Body of pancreas (tissue), 4 donors: Measurements from ENCODE around the gene PPP1R13B. TPM values are rescaled to one million over a fixed set of nuclear protein-coding genes. Genes with fewer than 3 reads are reported as not detected.

ENCODE experiments used
- ATAC-seq: fragments of 150-250 bp; one replicate; pipeline ENCODE4 v1.9.1; 2016
- DNase-seq, 4 donors: peaks; one replicate each; pipeline ENCODE4 v3.0.0-alpha.2; 2019
- H3K27ac ChIP-seq, 4 donors: fragments of 200-600 bp; sonication (generic); 1 replicate in 3 of 4; 2 replicates in 1 of 4; pipeline versions ENCODE4 v1.5.1 to v1.6.1; 2016 to 2019; ENCODE audit warnings: mild to moderate bottlenecking in 1 of 4, mixed read lengths in 1 of 4, moderate library complexity in 1 of 4
- H3K27me3 ChIP-seq, 2 donors: fragments of 200-600 bp; sonication (generic); one replicate each; pipeline ENCODE4 v1.6.0; 2016; ENCODE audit warnings: mild to moderate bottlenecking in 1 of 2
- H3K36me3 ChIP-seq, 2 donors: fragments of 200-600 bp; sonication (generic); replicated peaks in 1 of 2; 2 replicates each; pipeline ENCODE4 v1.5.1; 2016; ENCODE audit warnings: low read depth in 2 of 2; ENCODE audit not compliant: insufficient read depth in 1 of 2
- H3K4me1 ChIP-seq: fragments of 200-600 bp; sonication (generic); one replicate; pipeline ENCODE4 v1.6.0; 2016
- H3K4me3 ChIP-seq, 2 donors: fragments of 200-600 bp; sonication (generic); 1 replicate in 1 of 2; 2 replicates in 1 of 2; pipeline ENCODE4 v1.5.1; 2016 to 2019
- H3K9me3 ChIP-seq, 3 donors: fragments of 200-600 bp; sonication (generic); 1 replicate in 2 of 3; 2 replicates in 1 of 3; pipeline ENCODE4 v1.5.1; 2016
- CTCF ChIP-seq, 7 experiments: fragments of 450-650 bp in 4 of 7; fragments of 200-600 bp in 3 of 7; sonication (generic) in 3 of 7; IDR thresholded peaks; one replicate each; pipeline ENCODE4 v1.5.1; 2016 to 2019; ENCODE audit warnings: antibody characterized with exemption in 7 of 7
- POLR2A ChIP-seq, 3 donors: fragments of 450-650 bp; IDR thresholded peaks; one replicate each; pipeline ENCODE4 v1.6.1; 2016; ENCODE audit warnings: antibody characterized with exemption in 3 of 3, mild to moderate bottlenecking in 2 of 3
- WGBS, 2 donors: methylation state at CpG; one replicate each; pipeline ENCODE4 v1.1.5; 2017; 5-methylcytosine and 5-hydroxymethylcytosine counted together
- intact Hi-C: fragments of 100-400 bp; cut with DNase I; formaldehyde crosslinking; loops from one replicate; pipeline ENCODE4 v1.15.1; 2023
- total RNA-seq, 2 donors: library from RNA; depleted of rRNA; stranded (reverse); fragments of >200 nt; gene quantifications; one replicate each; pipeline ENCODE4 v1.1.0, GENCODE V29; 2016

The PPP1R13B gene
- total RNA-seq, 2 donors from 2014 or later: 12.5 to 36.3 TPM

- WGBS, 2 donors: 61 to 83% methylated on average over 7 of the region's 7 CpGs
- H3K36me3 ChIP-seq: no peaks in the 10 kb centered on the region
- H3K4me1 ChIP-seq: peaks cover 26% of the 10 kb centered on the region
- H3K9me3 ChIP-seq: no peaks in the 10 kb centered on the region
- H3K4me3 ChIP-seq: no peak overlapping the region
- intact Hi-C loops: no loop called here
- peak overlapping the region in 2 of 4 donors; percentile 82 to 85 for H3K27ac ChIP-seq
- no peak for DNase-seq
- H3K27me3 ChIP-seq: no peaks in the 10 kb centered on the region
- ATAC-seq: no peak
- TF ChIP-seq CTCF (IDR thresholded peaks at IDR 0.05): no peak
- no peak for TF ChIP-seq POLR2A (IDR thresholded peaks at IDR 0.05)
Observed at GRCh38 chr14:103856607-103857006, 9.2 kb upstream of the PPP1R13B start.

DNA sequence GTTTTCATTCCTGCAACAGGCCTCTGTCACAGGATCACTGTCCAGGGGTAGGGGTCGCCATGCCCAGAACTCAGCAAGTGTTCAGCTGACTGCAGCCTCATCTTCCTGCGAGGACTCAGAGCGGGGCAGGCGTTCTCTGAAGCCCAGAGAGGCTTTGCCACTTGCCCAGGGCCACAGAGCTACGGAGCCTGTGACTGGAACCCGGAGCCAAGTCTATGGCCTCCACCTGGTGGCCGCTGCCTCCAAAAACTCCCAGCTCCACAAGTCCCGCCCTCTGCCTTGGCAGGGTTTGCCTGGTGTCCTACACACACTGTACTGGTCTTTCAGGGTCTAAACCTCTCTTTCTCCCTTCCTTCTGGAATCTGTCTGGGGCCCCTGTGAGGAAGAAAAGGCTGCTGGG is 8.7 kb upstream of the PPP1R13B start:
- no peak for ATAC-seq
- intact Hi-C loops: no loop called here
- H3K27me3 ChIP-seq: no peaks in the 10 kb centered on the region
- no peak for TF ChIP-seq CTCF (IDR thresholded peaks at IDR 0.05)
- no peak for TF ChIP-seq POLR2A (IDR thresholded peaks at IDR 0.05)
- DNase-seq: no peak
- H3K4me3 ChIP-seq: no peak overlapping the region
- peak overlapping the region; percentile 75 to 85 (median 80) for H3K27ac ChIP-seq
- H3K36me3 ChIP-seq: no peaks in the 10 kb centered on the region
- peaks cover 26% of the 10 kb centered on the region for H3K4me1 ChIP-seq
- WGBS, 2 donors: 75 to 94% methylated on average over 2 to 8 of the region's 8 CpGs
- H3K9me3 ChIP-seq: no peaks in the 10 kb centered on the region

- WGBS, 2 donors: 32 to 52% methylated on average over 4 to 6 of the region's 6 CpGs
- DNase-seq (no peak), ATAC-seq (no peak)
- peaks cover 26% of the 10 kb centered on the region for H3K4me1 ChIP-seq
- intact Hi-C loops: no loop called here
- no peak for TF ChIP-seq POLR2A (IDR thresholded peaks at IDR 0.05)
- TF ChIP-seq CTCF (IDR thresholded peaks at IDR 0.05): no peak
- no peaks in the 10 kb centered on the region for H3K36me3 ChIP-seq
- H3K27me3 ChIP-seq: no peaks in the 10 kb centered on the region
- no peaks in the 10 kb centered on the region for H3K9me3 ChIP-seq
- no peak overlapping the region for H3K4me3 ChIP-seq
- H3K27ac ChIP-seq: peak overlapping the region; percentile 75 to 85 (median 80)
Observed at GRCh38 chr14:103855734-103856095, 8.3 kb upstream of the PPP1R13B start.

- intact Hi-C loops: no loop called here
- Histone ChIP-seq H3K27ac (peak overlapping the region; percentile 75 to 85 (median 80)), H3K27me3 (no peaks in the 10 kb centered on the region), H3K4me1 (peaks cover 26% of the 10 kb centered on the region), H3K4me3 (no peak overlapping the region), H3K9me3 (no peaks in the 10 kb centered on the region), H3K36me3 (no peaks in the 10 kb centered on the region)
- ATAC-seq (peak; percentile 79), DNase-seq (peak; percentile 70 to 86 (median 80))
- 37 to 40% methylated on average over 17 to 18 of the region's 18 CpGs for WGBS, 2 donors
- TF ChIP-seq CTCF (IDR thresholded peaks at IDR 0.05): peak in 1 of 7 experiments; percentile 13
- TF ChIP-seq POLR2A (IDR thresholded peaks at IDR 0.05): no peak
Observed at GRCh38 chr14:103854822-103855733, 7.7 kb upstream of the PPP1R13B start.
